Neural cell (in vitro differentiated cells): ENCODE results near the gene POT1. TPM values are rescaled to one million over a fixed set of nuclear protein-coding genes. Genes with fewer than 3 reads are reported as not detected.

Experiments
- H2AFZ ChIP-seq: fragments of 200-600, 300-800 bp; sonication (generic), shearing (Covaris generic); 2 replicates; pipeline ENCODE4 v1.6.0; 2014; ENCODE audit warnings: low read depth, mild to moderate bottlenecking, antibody characterized with exemption, low read length, moderate library complexity
- H3F3A ChIP-seq: fragments of 200-600 bp; shearing (Covaris generic); 2 replicates; pipeline ENCODE4 v1.6.1; 2016; ENCODE audit warnings: mild to moderate bottlenecking, moderate library complexity, mixed read lengths, antibody characterized with exemption, low read length; ENCODE audit not compliant: insufficient read depth, poor library complexity, severe bottlenecking
- H3K27ac ChIP-seq: fragments of 200-600, 300-800 bp; sonication (generic), shearing (Covaris generic); 2 replicates; pipeline ENCODE4 v1.5.1; 2014; ENCODE audit warnings: mild to moderate bottlenecking, low read length, moderate library complexity
- H3K27me3 ChIP-seq: fragments of 300-800, 200-600 bp; sonication (generic), shearing (Covaris generic); 2 replicates; pipeline ENCODE4 v1.6.0; 2014; ENCODE audit warnings: mild to moderate bottlenecking, low read depth, low read length, moderate library complexity; ENCODE audit not compliant: insufficient read depth
- H3K36me3 ChIP-seq: fragments of 300-800, 200-600 bp; sonication (generic), shearing (Covaris generic); 2 replicates; pipeline ENCODE4 v1.5.1; 2014; ENCODE audit warnings: mild to moderate bottlenecking, antibody characterized with exemption, low read length, moderate library complexity; ENCODE audit not compliant: insufficient read depth
- H3K4me2 ChIP-seq: fragments of 300-800, 200-600 bp; sonication (generic), shearing (Covaris generic); 2 replicates; pipeline ENCODE4 v1.6.0; 2014; ENCODE audit warnings: mild to moderate bottlenecking, low read length
- H3K4me3 ChIP-seq: fragments of 300-800, 200-600 bp; sonication (generic), shearing (Covaris generic); 2 replicates; pipeline ENCODE4 v1.5.1; 2014; ENCODE audit warnings: mild to moderate bottlenecking, low read length, moderate library complexity
- H3K79me2 ChIP-seq: fragments of 200-600 bp; shearing (Covaris generic); replicated peaks from 2 replicates; pipeline ENCODE4 v1.6.0; 2014; ENCODE audit warnings: mild to moderate bottlenecking, low read length, moderate library complexity; ENCODE audit not compliant: insufficient read depth
- H3K9ac ChIP-seq: fragments of 300-800, 200-600 bp; sonication (generic), shearing (Covaris generic); 2 replicates; pipeline ENCODE4 v1.6.1; 2016; ENCODE audit warnings: mild to moderate bottlenecking, low read length, mixed read lengths
- H3K9me2 ChIP-seq: fragments of 200-600 bp; shearing (Covaris generic); 2 replicates; pipeline ENCODE4 v1.6.1; 2016; ENCODE audit warnings: mild to moderate bottlenecking, low read length, mixed read lengths; ENCODE audit not compliant: insufficient read depth
- H3K9me3 ChIP-seq: fragments of 200-600, 300-800 bp; sonication (generic), shearing (Covaris generic); 2 replicates; pipeline ENCODE4 v1.6.1; 2016; ENCODE audit warnings: mild to moderate bottlenecking, mixed run types, low read length, moderate library complexity, mixed read lengths
- H4K20me1 ChIP-seq: fragments of 200-600 bp; shearing (Covaris generic); 2 replicates; pipeline ENCODE4 v1.6.1; 2016; ENCODE audit warnings: mild to moderate bottlenecking, mixed run types; ENCODE audit not compliant: insufficient read depth
- EP300 ChIP-seq: fragments of 450-650 bp; conservative IDR thresholded peaks from 2 replicates; pipeline ENCODE4 v1.6.1; 2014; ENCODE audit warnings: antibody characterized with exemption, mild to moderate bottlenecking, moderate library complexity; ENCODE audit not compliant: poor library complexity, severe bottlenecking
- EZH2 ChIP-seq: fragments of 200-600, 300-800 bp; shearing (Covaris generic), sonication (generic); IDR thresholded peaks from 2 replicates; pipeline ENCODE4 v1.6.1; 2014; ENCODE audit warnings: antibody characterized with exemption, low read length, borderline replicate concordance, mild to moderate bottlenecking; ENCODE audit not compliant: insufficient read depth, poor library complexity, severe bottlenecking
- MXI1 ChIP-seq: fragments of 450-650 bp; conservative IDR thresholded peaks from 2 replicates; pipeline ENCODE4 v1.6.1; 2014; ENCODE audit warnings: antibody characterized with exemption, mild to moderate bottlenecking; ENCODE audit not compliant: poor library complexity, severe bottlenecking
- POLR2AphosphoS5 ChIP-seq: IDR thresholded peaks from 2 replicates; pipeline ENCODE4 v1.6.1; 2012
- RAD21 ChIP-seq: fragments of 450-650 bp; conservative IDR thresholded peaks from 2 replicates; pipeline ENCODE4 v1.6.1; 2014; ENCODE audit warnings: antibody characterized with exemption, mild to moderate bottlenecking, moderate library complexity
- SMC3 ChIP-seq: fragments of 450-650 bp; conservative IDR thresholded peaks from 2 replicates; pipeline ENCODE4 v1.6.1; 2014; ENCODE audit warnings: antibody characterized with exemption, mild to moderate bottlenecking, moderate library complexity; ENCODE audit not compliant: poor library complexity
- TAF1 ChIP-seq: IDR thresholded peaks from 2 replicates; pipeline ENCODE4 v1.6.1; 2012; ENCODE audit warnings: low read depth
- polyA plus RNA-seq: library from polyadenylated mRNA; depleted of rRNA; stranded (reverse); fragments of >200 nt; gene quantifications from 2 replicates; pipeline ENCODE4 v1.2.3, GENCODE V29; 2014
- TF ChIP-seq, protein P1 (sequence below): IDR thresholded peaks from 2 replicates; pipeline ENCODE4 v1.6.1; 2012; ENCODE audit warnings: borderline replicate concordance
- TF ChIP-seq, protein P2 (sequence below): fragments of 450-650 bp; IDR thresholded peaks from 2 replicates; pipeline ENCODE4 v1.5.1; 2014; ENCODE audit warnings: antibody characterized with exemption, mild to moderate bottlenecking, moderate library complexity; ENCODE audit not compliant: poor library complexity, severe bottlenecking

The POT1 gene
- polyA plus RNA-seq, 1 donor from 2014 or later: 19.3 TPM

DNA sequence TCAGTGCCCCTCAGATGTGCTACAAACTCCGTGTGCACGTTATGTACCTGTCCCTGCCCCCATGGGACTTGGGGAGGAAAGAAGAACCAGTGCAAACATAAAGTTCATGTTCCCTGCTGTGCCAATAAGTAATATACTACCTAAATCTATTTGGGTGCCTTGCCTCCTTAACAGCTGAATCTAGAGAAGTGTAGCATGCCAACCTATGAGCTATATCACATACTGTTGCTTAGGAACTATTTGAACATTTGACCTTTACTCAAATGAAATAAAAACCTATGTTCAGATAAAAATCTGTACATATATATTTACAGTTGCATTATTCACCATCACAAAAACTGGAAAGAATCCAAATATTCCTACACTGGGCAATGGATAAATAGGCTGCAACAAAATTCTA lies 9.8 kb downstream of the POT1 start:
- Histone ChIP-seq H4K20me1 (no peaks in the 10 kb centered on the region), H3K9me2 (no peaks in the 10 kb centered on the region), H3F3A (no peaks in the 10 kb centered on the region), H3K27me3 (no peaks in the 10 kb centered on the region), H3K4me3 (no peak overlapping the region), H3K4me2 (no peak overlapping the region), H3K9ac (no peak overlapping the region), H3K27ac (no peak overlapping the region), H3K79me2 (peaks cover 22% of the 10 kb centered on the region), H3K36me3 (no peaks in the 10 kb centered on the region), H3K9me3 (no peaks in the 10 kb centered on the region), H2AFZ (no peak overlapping the region)
- TF ChIP-seq POLR2AphosphoS5 (no peak), MXI1 (no peak), EZH2 (no peak), EP300 (no peak), RAD21 (no peak), TAF1 (no peak), SMC3 (no peak)
- TF ChIP-seq, protein P1, sequence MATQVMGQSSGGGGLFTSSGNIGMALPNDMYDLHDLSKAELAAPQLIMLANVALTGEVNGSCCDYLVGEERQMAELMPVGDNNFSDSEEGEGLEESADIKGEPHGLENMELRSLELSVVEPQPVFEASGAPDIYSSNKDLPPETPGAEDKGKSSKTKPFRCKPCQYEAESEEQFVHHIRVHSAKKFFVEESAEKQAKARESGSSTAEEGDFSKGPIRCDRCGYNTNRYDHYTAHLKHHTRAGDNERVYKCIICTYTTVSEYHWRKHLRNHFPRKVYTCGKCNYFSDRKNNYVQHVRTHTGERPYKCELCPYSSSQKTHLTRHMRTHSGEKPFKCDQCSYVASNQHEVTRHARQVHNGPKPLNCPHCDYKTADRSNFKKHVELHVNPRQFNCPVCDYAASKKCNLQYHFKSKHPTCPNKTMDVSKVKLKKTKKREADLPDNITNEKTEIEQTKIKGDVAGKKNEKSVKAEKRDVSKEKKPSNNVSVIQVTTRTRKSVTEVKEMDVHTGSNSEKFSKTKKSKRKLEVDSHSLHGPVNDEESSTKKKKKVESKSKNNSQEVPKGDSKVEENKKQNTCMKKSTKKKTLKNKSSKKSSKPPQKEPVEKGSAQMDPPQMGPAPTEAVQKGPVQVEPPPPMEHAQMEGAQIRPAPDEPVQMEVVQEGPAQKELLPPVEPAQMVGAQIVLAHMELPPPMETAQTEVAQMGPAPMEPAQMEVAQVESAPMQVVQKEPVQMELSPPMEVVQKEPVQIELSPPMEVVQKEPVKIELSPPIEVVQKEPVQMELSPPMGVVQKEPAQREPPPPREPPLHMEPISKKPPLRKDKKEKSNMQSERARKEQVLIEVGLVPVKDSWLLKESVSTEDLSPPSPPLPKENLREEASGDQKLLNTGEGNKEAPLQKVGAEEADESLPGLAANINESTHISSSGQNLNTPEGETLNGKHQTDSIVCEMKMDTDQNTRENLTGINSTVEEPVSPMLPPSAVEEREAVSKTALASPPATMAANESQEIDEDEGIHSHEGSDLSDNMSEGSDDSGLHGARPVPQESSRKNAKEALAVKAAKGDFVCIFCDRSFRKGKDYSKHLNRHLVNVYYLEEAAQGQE: no peak
- TF ChIP-seq, protein P2, sequence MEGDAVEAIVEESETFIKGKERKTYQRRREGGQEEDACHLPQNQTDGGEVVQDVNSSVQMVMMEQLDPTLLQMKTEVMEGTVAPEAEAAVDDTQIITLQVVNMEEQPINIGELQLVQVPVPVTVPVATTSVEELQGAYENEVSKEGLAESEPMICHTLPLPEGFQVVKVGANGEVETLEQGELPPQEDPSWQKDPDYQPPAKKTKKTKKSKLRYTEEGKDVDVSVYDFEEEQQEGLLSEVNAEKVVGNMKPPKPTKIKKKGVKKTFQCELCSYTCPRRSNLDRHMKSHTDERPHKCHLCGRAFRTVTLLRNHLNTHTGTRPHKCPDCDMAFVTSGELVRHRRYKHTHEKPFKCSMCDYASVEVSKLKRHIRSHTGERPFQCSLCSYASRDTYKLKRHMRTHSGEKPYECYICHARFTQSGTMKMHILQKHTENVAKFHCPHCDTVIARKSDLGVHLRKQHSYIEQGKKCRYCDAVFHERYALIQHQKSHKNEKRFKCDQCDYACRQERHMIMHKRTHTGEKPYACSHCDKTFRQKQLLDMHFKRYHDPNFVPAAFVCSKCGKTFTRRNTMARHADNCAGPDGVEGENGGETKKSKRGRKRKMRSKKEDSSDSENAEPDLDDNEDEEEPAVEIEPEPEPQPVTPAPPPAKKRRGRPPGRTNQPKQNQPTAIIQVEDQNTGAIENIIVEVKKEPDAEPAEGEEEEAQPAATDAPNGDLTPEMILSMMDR: no peak

DNA sequence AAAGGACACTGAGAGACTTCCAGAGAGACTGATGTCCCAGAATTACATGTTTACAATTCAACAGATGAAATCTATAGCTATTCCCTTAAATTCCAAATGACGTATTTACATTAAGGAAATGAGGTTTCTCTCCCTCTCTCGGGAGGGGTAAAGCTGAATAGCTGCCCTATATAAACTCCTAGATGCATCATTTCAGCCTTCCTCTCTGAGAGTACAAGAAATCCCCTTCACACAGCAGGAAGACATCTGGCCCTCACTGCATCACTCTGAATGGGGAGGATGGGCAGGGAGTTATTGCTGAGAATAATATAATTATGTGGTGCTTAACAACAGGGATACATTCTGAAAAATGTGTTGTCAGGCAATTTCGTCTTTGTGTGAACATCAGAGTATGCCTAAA lies 11.0 kb downstream of the POT1 start:
- H3K9ac ChIP-seq: no peak overlapping the region
- no peaks in the 10 kb centered on the region for H3K36me3 ChIP-seq
- TF ChIP-seq EZH2 (no peak), RAD21 (no peak), MXI1 (no peak), SMC3 (no peak), EP300 (no peak), TAF1 (no peak), POLR2AphosphoS5 (no peak)
- TF ChIP-seq, protein P2: no peak
- TF ChIP-seq, protein P1: no peak
- H4K20me1 ChIP-seq: no peaks in the 10 kb centered on the region
- H3K79me2 ChIP-seq: peaks cover 11% of the 10 kb centered on the region
- H3K4me3 ChIP-seq: no peak overlapping the region
- H3K9me3 ChIP-seq: no peaks in the 10 kb centered on the region
- no peaks in the 10 kb centered on the region for H3F3A ChIP-seq
- no peaks in the 10 kb centered on the region for H3K9me2 ChIP-seq
- H2AFZ ChIP-seq: no peak overlapping the region
- no peak overlapping the region for H3K4me2 ChIP-seq
- no peak overlapping the region for H3K27ac ChIP-seq
- no peaks in the 10 kb centered on the region for H3K27me3 ChIP-seq
